Transverse colon (tissue), 4 donors: ENCODE data around the gene CCL20. TPM values are rescaled to one million over a fixed set of nuclear protein-coding genes. Genes with fewer than 3 reads are reported as not detected.

Experiments used
- DNase-seq: peaks from one replicate; pipeline ENCODE4 v3.0.0-alpha.2; 2019
- H3K27ac ChIP-seq, 4 donors: fragments of 200-600 bp; sonication (generic); 2 replicates each; pipeline ENCODE4 v1.5.1; 2016 to 2018; ENCODE audit warnings: inconsistent platforms in 4 of 4
- H3K27me3 ChIP-seq: fragments of 200-600 bp; sonication (generic); 2 replicates; pipeline ENCODE4 v1.5.1; 2017; ENCODE audit warnings: inconsistent platforms
- H3K36me3 ChIP-seq, 4 donors: fragments of 200-600 bp; sonication (generic); 2 replicates each; pipeline ENCODE4 v1.5.1; 2017 to 2019; ENCODE audit warnings: inconsistent platforms in 4 of 4
- H3K4me1 ChIP-seq, 4 donors: fragments of 200-600 bp; sonication (generic); 2 replicates each; pipeline ENCODE4 v1.5.1; 2017 to 2020; ENCODE audit warnings: inconsistent platforms in 4 of 4
- H3K4me3 ChIP-seq, 4 donors: fragments of 200-600 bp; sonication (generic); 1 replicate in 1 of 4; 2 replicates in 3 of 4; pipeline versions ENCODE4 v1.5.1 to v1.6.1; 2017 to 2019; ENCODE audit warnings: inconsistent platforms in 4 of 4
- H3K9me3 ChIP-seq, 2 donors: fragments of 200-600 bp; sonication (generic); 2 replicates each; pipeline ENCODE4 v1.5.1; 2017 to 2019; ENCODE audit warnings: inconsistent platforms in 2 of 2
- CTCF ChIP-seq, 5 experiments: fragments of 200-600 bp in 3 of 5; fragments of 450-650 bp in 2 of 5; sonication (generic) in 3 of 5; IDR thresholded peaks; 1 replicate in 2 of 5; 2 replicates in 3 of 5; pipeline ENCODE4 v1.5.1; 2016 to 2017; ENCODE audit warnings: antibody characterized with exemption in 5 of 5, inconsistent platforms in 3 of 5, mild to moderate bottlenecking in 2 of 5, moderate library complexity in 1 of 5
- EP300 ChIP-seq: sonication (generic); formaldehyde crosslinking; IDR thresholded peaks from one replicate; pipeline ENCODE4 v1.6.1; 2017; ENCODE audit warnings: antibody characterized with exemption, low read depth
- POLR2A ChIP-seq: fragments of 450-650 bp; IDR thresholded peaks from one replicate; pipeline ENCODE4 v1.6.1; 2016; ENCODE audit warnings: antibody characterized with exemption, mild to moderate bottlenecking, moderate library complexity
- POLR2AphosphoS5 ChIP-seq, 3 donors: sonication (generic); formaldehyde crosslinking; IDR thresholded peaks; one replicate each; pipeline ENCODE4 v1.6.1; 2016; ENCODE audit warnings: antibody characterized with exemption in 3 of 3
- WGBS, 2 donors: methylation state at CpG; one replicate each; pipeline ENCODE4 v1.1.5; 2018; ENCODE audit warnings: low coverage in 1 of 2; 5-methylcytosine and 5-hydroxymethylcytosine counted together
- in situ Hi-C, 4 donors: fragments of 200-750 bp; cut with MboI; loops; one replicate each; pipeline versions ENCODE4 v1.15.0 to v1.15.1; 2017; ENCODE audit warnings: low sequenced_read_pairs in 3 of 4, low pct_ligation_motif_present in 1 of 4, low pct_unique_long_range_greater_than_20kb in 1 of 4
- intact Hi-C: fragments of 100-400 bp; cut with DNase I; formaldehyde crosslinking; loops from one replicate; pipeline ENCODE4 v1.15.1; 2023; ENCODE audit warnings: low total_unique reads
- total RNA-seq, 4 donors: library from RNA; depleted of rRNA; stranded (reverse); fragments of >200 nt; gene quantifications; one replicate each; pipeline ENCODE4 v1.1.0, GENCODE V29; 2016

CCL20 gene
- total RNA-seq, 4 donors from 2014 or later, result 4.5 to 70.7 (median 9.3) TPM; not detected in 1

GRCh38 chr2:227813229-227813561 is 447 bp upstream of the CCL20 start:
- no peak for DNase-seq
- TF ChIP-seq POLR2A, result no peak
- no peak for TF ChIP-seq POLR2AphosphoS5 (IDR thresholded peaks at IDR 0.05)
- no peak for TF ChIP-seq CTCF (IDR thresholded peaks at IDR 0.05)
- TF ChIP-seq EP300, result no peak
- no peaks in the 10 kb centered on the region for H3K27me3 ChIP-seq
- H3K27ac ChIP-seq, result peak overlapping the region in 1 of 4 donors; percentile 5
- no peaks in the 10 kb centered on the region for H3K36me3 ChIP-seq
- intact Hi-C loops (no loop called here), in situ Hi-C loops (no loop called here)
- 50 to 67% methylated on average over 1 to 2 of the region's 2 CpGs for WGBS, 2 donors
- H3K9me3 ChIP-seq, result no peaks in the 10 kb centered on the region
- no peak overlapping the region for H3K4me3 ChIP-seq
- peaks cover 0 to 25% (median 11%) of the 10 kb centered on the region in 4 donors for H3K4me1 ChIP-seq

DNA sequence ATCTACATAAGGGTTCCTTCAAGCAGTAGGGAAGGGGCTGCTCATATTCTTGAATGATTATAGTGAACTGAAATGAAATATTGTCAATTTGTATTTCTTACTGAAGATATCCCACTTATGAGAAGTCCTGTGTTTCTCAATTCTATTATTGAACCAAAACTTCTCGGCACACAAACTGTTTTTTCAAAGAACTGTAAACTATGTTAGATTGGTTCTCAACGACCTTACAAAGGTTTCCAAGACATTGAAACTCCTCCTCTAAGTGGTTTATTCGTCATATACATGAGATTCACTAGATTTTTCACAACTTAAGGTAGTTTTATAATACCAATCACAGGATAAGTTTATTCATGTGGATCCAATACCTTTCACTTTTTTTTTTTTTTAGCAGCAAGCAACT is 1.4 kb downstream of the CCL20 start:
- Histone ChIP-seq H3K4me3 (no peak overlapping the region), H3K27ac (no peak overlapping the region), H3K9me3 (no peaks in the 10 kb centered on the region), H3K36me3 (no peaks in the 10 kb centered on the region), H3K4me1 (peaks cover 0 to 25% (median 12%) of the 10 kb centered on the region in 4 donors), H3K27me3 (no peaks in the 10 kb centered on the region)
- in situ Hi-C loops, result no loop called here
- DNase-seq, result no peak
- intact Hi-C loops, result no loop called here
- TF ChIP-seq POLR2AphosphoS5 (IDR thresholded peaks at IDR 0.05) (no peak), POLR2A (no peak), EP300 (no peak), CTCF (IDR thresholded peaks at IDR 0.05) (no peak)
- 45 to 57% methylated on average over 3 of the region's 3 CpGs for WGBS, 2 donors

GRCh38 chr2:227816507-227817294 is 3.1 kb downstream of the CCL20 start:
- no peak for DNase-seq
- WGBS, 2 donors, result 90 to 94% methylated on average over 2 of the region's 2 CpGs
- in situ Hi-C loops (no loop called here), intact Hi-C loops (no loop called here)
- H3K4me3 ChIP-seq, result no peak overlapping the region
- no peaks in the 10 kb centered on the region for H3K36me3 ChIP-seq
- peaks cover 0 to 19% (median 12%) of the 10 kb centered on the region in 4 donors for H3K4me1 ChIP-seq
- no peaks in the 10 kb centered on the region for H3K9me3 ChIP-seq
- no peak overlapping the region for H3K27ac ChIP-seq
- no peaks in the 10 kb centered on the region for H3K27me3 ChIP-seq
- no peak for TF ChIP-seq EP300
- TF ChIP-seq POLR2A, result no peak
- TF ChIP-seq POLR2AphosphoS5 (IDR thresholded peaks at IDR 0.05), result no peak
- TF ChIP-seq CTCF (IDR thresholded peaks at IDR 0.05), result no peak

GRCh38 chr2:227817336-227817735 is 3.7 kb downstream of the CCL20 start:
- H3K4me3 ChIP-seq, result no peak overlapping the region
- peak overlapping the region in 1 of 4 donors; percentile 34 for H3K27ac ChIP-seq
- WGBS, 2 donors, result 70 to 74% methylated on average over 1 of the region's 1 CpG
- peaks cover 0 to 19% (median 12%) of the 10 kb centered on the region in 4 donors for H3K4me1 ChIP-seq
- in situ Hi-C loops (no loop called here), intact Hi-C loops (no loop called here)
- TF ChIP-seq POLR2AphosphoS5 (IDR thresholded peaks at IDR 0.05) (no peak), CTCF (IDR thresholded peaks at IDR 0.05) (no peak), EP300 (no peak), POLR2A (no peak)
- no peaks in the 10 kb centered on the region for H3K27me3 ChIP-seq
- no peaks in the 10 kb centered on the region for H3K36me3 ChIP-seq
- no peaks in the 10 kb centered on the region for H3K9me3 ChIP-seq
- DNase-seq, result no peak
